Trophoblast cell (in vitro differentiated cells and primary cell): ENCODE measurements around the gene PNPLA1.

ENCODE experiments used
- DNase-seq, 2 donors: peaks; one replicate each; pipeline ENCODE4 v3.0.0-alpha.2; 2016
- H2AFZ ChIP-seq: 2 replicates; pipeline ENCODE4 v1.6.1; 2013; ENCODE audit warnings: low read length, moderate library complexity, mild to moderate bottlenecking; ENCODE audit not compliant: insufficient read depth, poor library complexity
- H2AK5ac ChIP-seq: 2 replicates; pipeline ENCODE4 v1.6.1; 2013; ENCODE audit warnings: mild to moderate bottlenecking, low read length
- H2BK120ac ChIP-seq: 2 replicates; pipeline ENCODE4 v1.6.1; 2013; ENCODE audit warnings: low read length, mild to moderate bottlenecking, moderate library complexity; ENCODE audit not compliant: insufficient read depth, poor library complexity
- H2BK12ac ChIP-seq: 2 replicates; pipeline ENCODE4 v1.6.1; 2013; ENCODE audit warnings: mild to moderate bottlenecking, low read length, moderate library complexity
- H2BK5ac ChIP-seq: 2 replicates; pipeline ENCODE4 v1.6.1; 2013; ENCODE audit warnings: low read length, low read depth, moderate library complexity, mild to moderate bottlenecking; ENCODE audit not compliant: poor library complexity
- H3K14ac ChIP-seq: 2 replicates; pipeline ENCODE4 v1.6.1; 2013; ENCODE audit warnings: mild to moderate bottlenecking, low read length
- H3K18ac ChIP-seq: 2 replicates; pipeline ENCODE4 v1.6.1; 2013; ENCODE audit warnings: mild to moderate bottlenecking, low read length
- H3K23ac ChIP-seq: 2 replicates; pipeline ENCODE4 v1.6.1; 2013; ENCODE audit warnings: low read length
- H3K27ac ChIP-seq: 2 replicates; pipeline ENCODE4 v1.5.1; 2013; ENCODE audit warnings: low read depth, mild to moderate bottlenecking, inconsistent platforms, low read length, moderate library complexity
- H3K27me3 ChIP-seq: 2 replicates; pipeline ENCODE4 v1.6.1; 2013; ENCODE audit warnings: inconsistent platforms, mild to moderate bottlenecking, low read length, moderate library complexity; ENCODE audit not compliant: insufficient read depth
- H3K36me3 ChIP-seq, 2 experiments: 1 replicate in 1 of 2; 2 replicates in 1 of 2; pipeline ENCODE4 v1.6.1; 2013; ENCODE audit warnings: low read length in 2 of 2, mild to moderate bottlenecking in 2 of 2, moderate library complexity in 1 of 2; ENCODE audit not compliant: insufficient read depth in 2 of 2, control insufficient read depth in 1 of 2
- H3K4ac ChIP-seq: 2 replicates; pipeline ENCODE4 v1.6.1; 2013; ENCODE audit warnings: low read depth, mild to moderate bottlenecking, low read length, moderate library complexity
- H3K4me1 ChIP-seq, 2 experiments: 1 replicate in 1 of 2; 2 replicates in 1 of 2; pipeline ENCODE4 v1.6.1; 2013; ENCODE audit warnings: low read length in 2 of 2, mild to moderate bottlenecking in 2 of 2, moderate library complexity in 1 of 2; ENCODE audit not compliant: insufficient read depth in 2 of 2, control insufficient read depth in 1 of 2
- H3K4me2 ChIP-seq: 2 replicates; pipeline ENCODE4 v1.6.1; 2013; ENCODE audit warnings: inconsistent platforms, mild to moderate bottlenecking, low read length, moderate library complexity
- H3K4me3 ChIP-seq: 2 replicates; pipeline ENCODE4 v1.5.1; 2013; ENCODE audit warnings: mild to moderate bottlenecking, low read depth, low read length, inconsistent platforms
- H3K79me1 ChIP-seq: one replicate; pipeline ENCODE4 v1.6.1; 2013; ENCODE audit warnings: low read length
- H3K79me2 ChIP-seq: 2 replicates; pipeline ENCODE4 v1.6.1; 2013; ENCODE audit warnings: low read length, mild to moderate bottlenecking; ENCODE audit not compliant: control insufficient read depth, insufficient read depth, poor library complexity
- H3K9ac ChIP-seq: 2 replicates; pipeline ENCODE4 v1.6.1; 2013; ENCODE audit warnings: mild to moderate bottlenecking, low read length
- H3K9me3 ChIP-seq: 2 replicates; pipeline ENCODE4 v1.6.1; 2013; ENCODE audit warnings: low read depth, mild to moderate bottlenecking, control low read depth, inconsistent platforms, low read length; ENCODE audit not compliant: insufficient read depth
- H4K12ac ChIP-seq: 2 replicates; pipeline ENCODE4 v1.6.1; 2013; ENCODE audit warnings: low read depth, mild to moderate bottlenecking, low read length, moderate library complexity
- H4K8ac ChIP-seq: 2 replicates; pipeline ENCODE4 v1.6.1; 2013; ENCODE audit warnings: low read depth, mild to moderate bottlenecking, low read length, moderate library complexity
- H4K91ac ChIP-seq: one replicate; pipeline ENCODE4 v1.6.1; 2013; ENCODE audit warnings: low read depth, mild to moderate bottlenecking, low read length, moderate library complexity
- WGBS: extraction: QIAGEN DNeasy Blood & Tissue Kit; methylation state at CpG from one replicate; pipeline ENCODE4 v1.1.7; 2013; ENCODE audit warnings: missing lambda C conversion rate; ENCODE audit not compliant: insufficient read length, insufficient coverage; ENCODE audit errors: extremely low coverage; 5-methylcytosine and 5-hydroxymethylcytosine counted together

The PNPLA1 gene

DNA sequence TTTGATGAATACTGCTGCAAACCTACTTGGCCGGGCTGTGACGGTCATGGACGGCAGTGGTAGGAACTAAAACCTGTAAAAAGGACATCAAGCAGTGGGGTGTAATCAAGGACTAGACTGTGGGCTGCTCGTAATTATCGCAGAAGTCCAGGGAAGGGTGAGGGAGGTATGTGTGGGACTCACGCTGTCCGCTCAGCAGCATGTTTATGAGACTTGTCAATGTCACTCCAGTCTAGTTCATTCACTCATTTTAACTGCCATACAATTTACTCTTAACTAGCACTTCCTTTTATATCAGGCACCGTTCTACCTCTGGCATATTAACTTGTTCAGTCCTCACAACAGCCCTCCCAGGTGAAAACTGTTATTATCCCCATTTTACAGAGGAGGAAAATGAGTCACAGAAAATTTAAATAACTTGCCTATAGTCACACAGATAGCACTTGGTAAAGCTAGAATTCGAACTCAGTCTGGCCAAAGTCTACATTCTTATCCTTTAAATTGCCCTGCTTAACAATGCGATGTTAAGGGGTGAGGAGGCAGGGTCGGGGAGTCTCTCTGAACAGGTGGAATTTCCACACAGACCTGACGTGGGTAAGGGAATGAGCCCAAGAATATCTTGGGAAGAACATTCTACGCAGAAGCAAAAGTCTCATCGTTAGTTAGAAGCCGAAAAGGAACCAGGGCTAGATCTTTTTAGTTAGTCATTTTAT is 4.1 kb downstream of the PNPLA1 start:
- Histone ChIP-seq H3K9ac (no peak overlapping the region), H4K8ac (no peak overlapping the region), H3K79me2 (no peaks in the 10 kb centered on the region), H3K79me1 (no peaks in the 10 kb centered on the region), H3K27me3 (no peaks in the 10 kb centered on the region), H4K12ac (no peak overlapping the region), H3K4me1 (peaks cover 0 to 2% of the 10 kb centered on the region in 2 experiments), H3K27ac (no peak overlapping the region), H2BK12ac (no peak overlapping the region), H3K4me3 (no peak overlapping the region), H3K36me3 (no peaks in the 10 kb centered on the region), H3K18ac (no peak overlapping the region), H3K23ac (no peak overlapping the region), H2AFZ (no peak overlapping the region), H2BK120ac (no peak overlapping the region), H3K4ac (no peak overlapping the region), H3K4me2 (no peak overlapping the region), H3K9me3 (no peaks in the 10 kb centered on the region), H2AK5ac (no peak overlapping the region), H2BK5ac (no peak overlapping the region), H4K91ac (no peak overlapping the region), H3K14ac (no peak overlapping the region)
- no peak for DNase-seq
- no CpG with 5 or more reads among the region's 15 CpGs for WGBS

- no CpG with 5 or more reads among the region's 13 CpGs for WGBS
- no peak overlapping the region for H2AK5ac ChIP-seq
Measured at GRCh38 chr6:36276581-36277536, 7.0 kb downstream of the PNPLA1 start.

DNA sequence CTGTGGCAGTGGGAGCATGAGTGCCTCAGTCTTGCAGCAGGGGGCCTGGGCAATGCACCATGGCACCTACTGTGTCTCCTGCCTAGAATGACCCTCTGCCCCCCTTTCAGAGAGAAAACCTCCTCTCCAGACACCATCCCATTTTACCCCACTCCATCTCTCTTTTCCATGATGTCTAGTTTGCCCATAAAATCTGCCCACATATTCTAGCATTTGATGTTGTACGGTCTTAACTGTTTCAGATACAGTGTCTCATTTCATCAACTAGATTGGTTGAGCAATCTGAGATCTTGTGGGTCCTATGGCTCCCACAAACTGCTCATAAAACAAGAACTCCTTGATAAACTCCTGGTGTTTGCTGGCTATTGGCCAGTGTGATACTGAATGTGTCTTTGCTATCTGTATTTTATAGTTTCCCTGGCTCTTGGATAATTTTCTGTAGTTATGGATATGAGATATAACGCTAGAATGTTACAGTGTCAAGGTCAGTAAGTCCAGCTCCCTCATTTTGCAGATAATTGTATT is 8.1 kb downstream of the PNPLA1 start:
- H3K4me1 ChIP-seq = peaks cover 0 to 2% of the 10 kb centered on the region in 2 experiments
- no peak for DNase-seq
- H3K36me3 ChIP-seq = no peaks in the 10 kb centered on the region
- no peak overlapping the region for H3K14ac ChIP-seq
- no peak overlapping the region for H3K18ac ChIP-seq
- no peak overlapping the region for H2AK5ac ChIP-seq
- no peak overlapping the region for H3K4ac ChIP-seq
- no CpG with 5 or more reads among the region's 2 CpGs for WGBS
- H2AFZ ChIP-seq = no peak overlapping the region
- no peaks in the 10 kb centered on the region for H3K79me2 ChIP-seq
- no peak overlapping the region for H3K27ac ChIP-seq
- H2BK5ac ChIP-seq = no peak overlapping the region
- no peak overlapping the region for H3K4me2 ChIP-seq
- no peak overlapping the region for H4K91ac ChIP-seq
- H4K12ac ChIP-seq = no peak overlapping the region
- no peaks in the 10 kb centered on the region for H3K27me3 ChIP-seq
- H3K4me3 ChIP-seq = no peak overlapping the region
- H2BK12ac ChIP-seq = no peak overlapping the region
- no peak overlapping the region for H4K8ac ChIP-seq
- no peak overlapping the region for H3K9ac ChIP-seq
- no peak overlapping the region for H2BK120ac ChIP-seq
- H3K23ac ChIP-seq = no peak overlapping the region
- no peaks in the 10 kb centered on the region for H3K79me1 ChIP-seq
- H3K9me3 ChIP-seq = no peaks in the 10 kb centered on the region

More at GRCh38 chr6:36276581-36277536, 7.0 kb downstream of the PNPLA1 start:
- Histone ChIP-seq H3K4me1 (peaks cover 0 to 2% of the 10 kb centered on the region in 2 experiments), H3K18ac (no peak overlapping the region), H2BK5ac (no peak overlapping the region), H3K27me3 (no peaks in the 10 kb centered on the region), H2BK120ac (no peak overlapping the region), H3K79me1 (no peaks in the 10 kb centered on the region), H3K27ac (no peak overlapping the region), H3K9me3 (no peaks in the 10 kb centered on the region), H3K9ac (no peak overlapping the region), H3K14ac (no peak overlapping the region), H3K79me2 (no peaks in the 10 kb centered on the region), H2AFZ (no peak overlapping the region), H3K36me3 (no peaks in the 10 kb centered on the region), H3K4me3 (no peak overlapping the region), H4K8ac (no peak overlapping the region), H4K12ac (no peak overlapping the region), H4K91ac (no peak overlapping the region), H3K4me2 (no peak overlapping the region), H3K4ac (no peak overlapping the region), H2BK12ac (no peak overlapping the region), H3K23ac (no peak overlapping the region)
- DNase-seq = no peak

GRCh38 chr6:36280467-36280866 is 10.6 kb downstream of the PNPLA1 start:
- H3K14ac ChIP-seq = no peak overlapping the region

More at GRCh38 chr6:36280467-36280866, 10.6 kb downstream of the PNPLA1 start:
- no CpG with 5 or more reads among the region's 3 CpGs for WGBS
- H3K4me1 ChIP-seq = peaks cover 0 to 2% of the 10 kb centered on the region in 2 experiments
- no peak overlapping the region for H4K8ac ChIP-seq
- no peaks in the 10 kb centered on the region for H3K9me3 ChIP-seq
- H2BK120ac ChIP-seq = no peak overlapping the region
- H3K79me2 ChIP-seq = no peaks in the 10 kb centered on the region
- H4K91ac ChIP-seq = no peak overlapping the region
- no peak overlapping the region for H3K23ac ChIP-seq
- H2BK12ac ChIP-seq = no peak overlapping the region
- H3K79me1 ChIP-seq = no peaks in the 10 kb centered on the region
- H3K36me3 ChIP-seq = no peaks in the 10 kb centered on the region
- no peaks in the 10 kb centered on the region for H3K27me3 ChIP-seq
- H3K9ac ChIP-seq = no peak overlapping the region
- no peak overlapping the region for H3K4me3 ChIP-seq
- no peak overlapping the region for H2AFZ ChIP-seq
- DNase-seq = no peak
- no peak overlapping the region for H2BK5ac ChIP-seq
- H3K27ac ChIP-seq = no peak overlapping the region
- no peak overlapping the region for H3K18ac ChIP-seq
- H3K4me2 ChIP-seq = no peak overlapping the region
- H3K4ac ChIP-seq = no peak overlapping the region
- H2AK5ac ChIP-seq = no peak overlapping the region
- no peak overlapping the region for H4K12ac ChIP-seq
